ENCODE measurements around the gene TBC1D2.

DNA sequence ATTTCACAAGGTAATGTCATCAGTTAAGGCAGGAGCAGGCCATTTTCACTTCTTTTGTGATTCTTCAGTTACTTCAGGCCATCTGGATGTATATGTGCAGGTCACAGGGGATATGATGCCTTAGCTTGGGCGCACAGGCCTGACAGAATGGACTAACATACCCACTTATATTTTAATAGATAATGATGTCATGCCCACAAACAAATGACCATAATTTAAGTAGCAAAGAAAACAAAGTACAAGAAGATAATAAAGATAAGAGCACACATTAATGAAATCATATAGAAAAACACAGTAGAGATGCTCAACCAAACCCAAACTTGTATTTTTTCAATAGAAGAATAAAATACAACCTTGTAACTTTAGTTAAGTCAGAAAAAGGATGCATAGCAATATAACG, 19.7 kb upstream of the TBC1D2 start:
- TF ChIP-seq, protein P1, sequence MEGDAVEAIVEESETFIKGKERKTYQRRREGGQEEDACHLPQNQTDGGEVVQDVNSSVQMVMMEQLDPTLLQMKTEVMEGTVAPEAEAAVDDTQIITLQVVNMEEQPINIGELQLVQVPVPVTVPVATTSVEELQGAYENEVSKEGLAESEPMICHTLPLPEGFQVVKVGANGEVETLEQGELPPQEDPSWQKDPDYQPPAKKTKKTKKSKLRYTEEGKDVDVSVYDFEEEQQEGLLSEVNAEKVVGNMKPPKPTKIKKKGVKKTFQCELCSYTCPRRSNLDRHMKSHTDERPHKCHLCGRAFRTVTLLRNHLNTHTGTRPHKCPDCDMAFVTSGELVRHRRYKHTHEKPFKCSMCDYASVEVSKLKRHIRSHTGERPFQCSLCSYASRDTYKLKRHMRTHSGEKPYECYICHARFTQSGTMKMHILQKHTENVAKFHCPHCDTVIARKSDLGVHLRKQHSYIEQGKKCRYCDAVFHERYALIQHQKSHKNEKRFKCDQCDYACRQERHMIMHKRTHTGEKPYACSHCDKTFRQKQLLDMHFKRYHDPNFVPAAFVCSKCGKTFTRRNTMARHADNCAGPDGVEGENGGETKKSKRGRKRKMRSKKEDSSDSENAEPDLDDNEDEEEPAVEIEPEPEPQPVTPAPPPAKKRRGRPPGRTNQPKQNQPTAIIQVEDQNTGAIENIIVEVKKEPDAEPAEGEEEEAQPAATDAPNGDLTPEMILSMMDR (IDR thresholded peaks at IDR 0.05), result no peak
- no peak for TF ChIP-seq POLR2A (IDR thresholded peaks at IDR 0.05)

Measured in uterus (tissue), 2 donors.